ENCODE results near the gene TP53I11. TPM values are rescaled to one million over a fixed set of nuclear protein-coding genes. Genes with fewer than 3 reads are reported as not detected.
A peak's percentile ranks its signal among the peaks of the same experiment; 100 is the strongest.

The TP53I11 gene
- total RNA-seq, 2 experiments from 2014 or later: 15.7 to 17.6 TPM

- ChIA-PET CTCF (interaction anchor here (0.7 to 1.8 kb wide), 2 partner anchors 11 to 134 kb away, joined by 3 to 11 read pairs; no protein-coding TSS in a partner anchor), POLR2A (no interaction called here)
- Mint-ChIP-seq H3K36me3 (no peaks in the 10 kb centered on the region), H3K9me3 (no peaks in the 10 kb centered on the region), H3K27ac (no peak overlapping the region), H3K4me3 (no peak overlapping the region), H3K4me1 (ENCODE audit: low read depth) (peaks cover 4% of the 10 kb centered on the region), H3K27me3 (no peaks in the 10 kb centered on the region)
- intact Hi-C loops (cut with micrococcal nuclease): no loop called here
- no peak for DNase-seq
Observed at GRCh38 chr11:44915621-44916020, 35.1 kb downstream of the TP53I11 start.

DNA sequence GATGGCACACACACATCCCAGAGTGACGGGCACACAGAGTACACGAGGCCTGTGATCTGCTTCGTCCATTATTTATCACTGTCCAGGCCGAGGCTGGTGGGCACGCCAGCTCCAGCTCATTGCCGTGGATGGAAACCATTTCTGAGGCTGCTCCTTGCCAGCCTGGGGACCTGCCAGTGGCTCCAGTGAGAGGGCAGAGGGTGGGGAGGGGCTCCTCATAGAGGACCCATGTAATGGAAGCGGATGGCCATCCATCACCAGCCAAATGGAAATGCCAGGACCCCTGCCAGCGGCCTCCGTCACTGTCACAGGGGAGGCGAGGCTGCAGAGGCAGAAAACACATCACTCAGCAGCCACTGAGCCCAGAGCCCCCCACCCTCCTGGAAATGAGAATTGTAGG is 35.7 kb downstream of the TP53I11 start:
- Mint-ChIP-seq H3K27ac (no peak overlapping the region), H3K36me3 (no peaks in the 10 kb centered on the region), H3K4me1 (ENCODE audit: low read depth) (peaks cover 4% of the 10 kb centered on the region), H3K27me3 (no peaks in the 10 kb centered on the region), H3K4me3 (no peak overlapping the region), H3K9me3 (no peaks in the 10 kb centered on the region)
- CTCF ChIA-PET: interaction anchor here (0.7 to 1.8 kb wide), 3 partner anchors 11 to 135 kb away, joined by 3 to 11 read pairs (median 3); no protein-coding TSS in a partner anchor
- intact Hi-C loops (cut with micrococcal nuclease): no loop called here
- POLR2A ChIA-PET: no interaction called here
- no peak for DNase-seq

DNA sequence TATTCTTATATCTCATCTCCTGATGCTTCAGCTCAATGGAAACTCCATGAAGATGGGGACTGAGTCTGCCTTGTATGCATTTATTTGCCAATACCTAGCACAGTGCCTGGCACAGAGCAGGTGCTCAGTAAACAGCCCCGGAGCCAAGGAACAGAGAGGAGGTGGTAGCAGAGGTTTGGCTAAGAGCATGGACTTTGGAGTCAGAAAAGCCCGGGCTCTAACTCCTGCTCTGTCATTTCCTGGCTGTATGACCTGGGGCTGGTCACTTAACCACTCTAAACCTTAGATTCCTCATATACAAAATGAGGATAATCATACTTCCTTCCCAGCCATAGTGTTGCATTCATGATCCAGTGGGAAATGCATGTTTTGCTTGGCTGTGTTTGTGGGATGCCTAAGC is 36.6 kb downstream of the TP53I11 start:
- intact Hi-C loops (cut with micrococcal nuclease): no loop called here

DNA sequence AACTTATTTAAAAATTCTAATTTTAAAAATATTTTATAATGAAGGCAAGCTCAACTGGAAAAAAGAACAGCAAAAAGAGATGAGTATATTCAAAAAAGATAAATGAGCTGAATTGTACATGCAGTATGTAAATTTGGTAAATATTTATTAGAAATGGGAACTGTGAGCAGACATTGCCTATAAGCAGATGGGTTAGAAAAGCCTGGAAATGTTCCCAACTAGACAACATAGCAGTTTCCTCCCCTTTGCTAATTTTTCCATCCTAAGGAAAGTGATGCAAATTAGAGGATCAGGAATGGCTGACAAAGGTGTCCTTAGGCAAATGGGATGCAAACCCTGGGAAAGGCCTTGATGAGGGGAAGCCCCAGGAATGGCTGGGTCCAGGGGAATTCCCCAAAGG is 37.2 kb downstream of the TP53I11 start:
- CTCF ChIA-PET: interaction anchor here (1.2 kb wide), 1 partner anchor 191 kb away, joined by 3 read pairs; no protein-coding TSS in a partner anchor
- Mint-ChIP-seq H3K9me3 (no peaks in the 10 kb centered on the region), H3K36me3 (no peaks in the 10 kb centered on the region), H3K4me1 (ENCODE audit: low read depth) (peaks cover 4% of the 10 kb centered on the region), H3K27me3 (no peaks in the 10 kb centered on the region), H3K27ac (no peak overlapping the region), H3K4me3 (no peak overlapping the region)
- POLR2A ChIA-PET: no interaction called here
- intact Hi-C loops (cut with micrococcal nuclease): no loop called here
- DNase-seq: no peak

More for the DNA sequence above, 36.6 kb downstream of the TP53I11 start:
- POLR2A ChIA-PET: no interaction called here
- no peak overlapping the region for H3K27ac Mint-ChIP-seq
- H3K27me3 Mint-ChIP-seq: no peaks in the 10 kb centered on the region
- no peak for DNase-seq
- H3K4me3 Mint-ChIP-seq: no peak overlapping the region
- peaks cover 4% of the 10 kb centered on the region for H3K4me1 Mint-ChIP-seq (ENCODE audit: low read depth)
- no peaks in the 10 kb centered on the region for H3K36me3 Mint-ChIP-seq
- H3K9me3 Mint-ChIP-seq: no peaks in the 10 kb centered on the region
- CTCF ChIA-PET: interaction anchor here (1.2 to 1.8 kb wide), 3 partner anchors 12 to 190 kb away, joined by 3 to 11 read pairs (median 3); no protein-coding TSS in a partner anchor

DNA sequence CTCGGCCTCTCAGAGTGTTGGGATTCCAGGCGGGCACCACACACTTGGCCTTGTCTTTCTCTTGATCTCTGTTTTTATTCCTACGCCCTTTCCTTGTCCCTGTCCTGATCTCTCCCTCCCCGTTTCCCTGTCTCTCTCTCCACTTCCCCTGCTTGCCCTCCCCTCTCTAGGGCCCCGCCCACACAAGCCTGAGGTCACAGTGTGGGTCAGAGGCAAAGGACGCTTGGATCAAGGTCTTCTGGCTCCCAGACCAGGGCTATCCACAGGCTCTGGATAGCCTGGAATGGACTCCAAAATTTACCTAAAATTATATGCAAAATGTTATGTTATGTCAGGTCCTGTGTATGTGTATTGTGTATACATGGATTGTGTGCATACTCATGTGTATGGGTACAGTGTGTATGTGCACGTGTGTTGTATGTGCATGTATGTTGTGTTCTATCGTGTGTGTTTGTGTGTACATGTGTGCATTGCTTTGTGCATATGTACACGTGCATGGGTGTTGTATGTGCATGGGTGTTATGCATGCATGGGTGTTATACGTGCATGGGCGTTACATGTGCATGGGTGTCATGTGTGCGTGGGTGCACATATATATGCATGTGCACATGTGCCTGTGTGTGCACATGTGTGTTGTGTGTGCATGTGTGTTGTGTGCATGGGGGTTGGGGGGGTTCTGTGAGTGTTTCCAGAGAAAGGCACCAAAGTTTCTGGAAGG is 38.3 kb downstream of the TP53I11 start:
- intact Hi-C loops (cut with micrococcal nuclease): no loop called here
- Mint-ChIP-seq H3K27me3 (no peaks in the 10 kb centered on the region), H3K36me3 (no peaks in the 10 kb centered on the region), H3K4me1 (ENCODE audit: low read depth) (peaks cover 4% of the 10 kb centered on the region), H3K27ac (no peak overlapping the region), H3K9me3 (no peaks in the 10 kb centered on the region), H3K4me3 (no peak overlapping the region)
- CTCF ChIA-PET: interaction anchor here (1.2 to 3.0 kb wide), 15 partner anchors 11 to 356 kb away, joined by 3 to 44 read pairs (median 7); partner anchors contain the start of gene TSPAN18
- POLR2A ChIA-PET: no interaction called here
- DNase-seq: no peak

DNA sequence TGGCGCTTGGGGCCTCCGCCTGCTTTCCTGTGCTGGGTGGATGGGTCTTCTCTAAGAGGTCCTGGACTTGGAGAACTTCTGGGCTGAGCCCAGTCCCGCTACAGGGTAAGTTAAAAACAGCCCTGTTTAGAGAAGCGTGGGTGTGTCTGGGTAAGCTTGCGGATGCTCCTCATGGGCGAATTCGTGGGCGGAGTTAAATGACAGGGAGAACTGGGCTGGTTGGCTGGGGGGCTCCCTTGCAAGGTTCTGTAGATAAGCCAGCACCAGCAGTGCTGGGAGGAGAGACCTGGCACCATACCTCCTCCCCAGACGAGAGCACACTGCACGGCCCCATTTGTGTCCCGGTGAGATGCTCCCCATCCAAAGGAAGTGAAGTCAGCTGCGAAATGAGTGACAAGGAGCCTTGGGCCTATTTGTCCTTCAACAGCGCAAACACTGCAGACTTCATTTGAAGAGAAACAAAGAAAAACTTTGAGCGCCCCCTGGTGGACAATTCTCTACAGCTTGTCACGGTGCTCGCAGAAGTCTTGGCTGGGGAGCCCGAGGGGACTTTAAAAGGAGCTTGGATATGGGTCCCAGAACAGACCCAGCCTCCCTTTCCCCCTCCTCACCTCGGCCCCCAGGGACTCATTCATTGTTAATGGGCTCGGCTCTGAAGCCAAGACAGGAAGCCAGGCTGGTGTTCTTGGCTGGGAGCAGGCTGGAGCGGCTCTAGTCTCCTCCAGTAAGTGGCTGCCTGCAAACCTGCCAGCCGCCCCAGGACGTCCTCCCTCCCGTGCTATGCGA is 39.5 kb downstream of the TP53I11 start:
- ChIA-PET POLR2A (interaction anchor here (1.1 kb wide), 1 partner anchor 304 kb away, joined by 3 read pairs; no protein-coding TSS in a partner anchor), CTCF (interaction anchor here (0.6 to 3.0 kb wide), 62 partner anchors 9 to 386 kb away, joined by 3 to 44 read pairs (median 4); partner anchors contain the start of genes CD82 and TSPAN18)

DNA sequence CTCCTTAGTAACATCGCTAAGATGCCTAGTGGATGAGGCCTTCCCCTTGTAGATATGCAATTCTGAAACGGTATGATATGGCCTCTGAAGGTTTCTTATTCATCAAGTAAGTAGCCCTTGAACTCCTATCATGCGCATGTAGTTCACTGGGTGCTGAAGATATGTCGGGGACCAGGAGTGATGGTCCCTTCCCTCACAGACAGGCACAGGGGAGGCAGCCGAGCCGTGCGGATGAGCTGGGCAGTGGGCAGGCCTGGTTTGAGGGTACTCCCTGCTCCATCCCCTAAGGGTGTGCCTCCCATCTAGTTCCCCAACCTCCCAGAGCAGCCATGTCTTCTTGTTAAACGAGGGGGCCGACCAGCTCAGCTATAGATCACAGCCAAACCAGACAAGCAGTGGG is 40.1 kb downstream of the TP53I11 start:
- no peak for DNase-seq
- POLR2A ChIA-PET: no interaction called here
- H3K27me3 Mint-ChIP-seq: no peaks in the 10 kb centered on the region
- H3K4me1 Mint-ChIP-seq (ENCODE audit: low read depth): peaks cover 4% of the 10 kb centered on the region
- no peaks in the 10 kb centered on the region for H3K36me3 Mint-ChIP-seq
- no peak overlapping the region for H3K27ac Mint-ChIP-seq
- H3K9me3 Mint-ChIP-seq: no peaks in the 10 kb centered on the region
- H3K4me3 Mint-ChIP-seq: no peak overlapping the region
- intact Hi-C loops (cut with micrococcal nuclease): loop anchor here (2.0 kb wide), 3 partner anchors 184 to 354 kb away; partner anchors contain the start of gene TSPAN18
- CTCF ChIA-PET: interaction anchor here (0.8 to 3.0 kb wide), 37 partner anchors 9 to 385 kb away, joined by 3 to 44 read pairs (median 5); partner anchors contain the start of genes CD82 and TSPAN18

More for the DNA sequence above, 39.5 kb downstream of the TP53I11 start:
- Mint-ChIP-seq H3K4me1 (ENCODE audit: low read depth) (peaks cover 4% of the 10 kb centered on the region), H3K27ac (no peak overlapping the region), H3K27me3 (no peaks in the 10 kb centered on the region), H3K9me3 (no peaks in the 10 kb centered on the region), H3K36me3 (no peaks in the 10 kb centered on the region), H3K4me3 (no peak overlapping the region)
- peak; percentile 88 for DNase-seq
- intact Hi-C loops (cut with micrococcal nuclease): loop anchor here (1.0 to 2.0 kb wide), 4 partner anchors 184 to 354 kb away; partner anchors contain the start of gene TSPAN18

DNA sequence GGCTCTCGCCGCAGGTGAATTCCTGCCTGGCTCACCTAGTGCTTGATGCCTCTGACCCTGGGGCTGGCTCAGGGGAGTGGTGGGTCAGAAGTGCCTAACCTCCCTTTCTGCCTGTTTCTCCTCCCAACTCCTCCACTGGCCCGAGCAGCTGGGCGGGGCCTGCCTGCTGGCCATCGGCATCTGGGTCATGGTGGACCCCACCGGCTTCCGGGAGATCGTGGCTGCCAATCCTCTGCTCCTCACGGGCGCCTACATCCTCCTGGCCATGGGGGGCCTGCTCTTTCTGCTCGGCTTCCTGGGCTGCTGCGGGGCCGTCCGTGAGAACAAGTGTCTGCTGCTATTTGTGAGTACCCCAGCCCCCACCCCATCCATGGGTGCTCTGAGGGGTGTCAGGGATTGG is 41.1 kb downstream of the TP53I11 start:
- no peaks in the 10 kb centered on the region for H3K36me3 Mint-ChIP-seq
- CTCF ChIA-PET: interaction anchor here (0.9 to 3.0 kb wide), 5 partner anchors 18 to 293 kb away, joined by 3 to 36 read pairs (median 4); no protein-coding TSS in a partner anchor
- H3K27ac Mint-ChIP-seq: no peak overlapping the region
- H3K9me3 Mint-ChIP-seq: no peaks in the 10 kb centered on the region
- POLR2A ChIA-PET: no interaction called here
- H3K4me1 Mint-ChIP-seq (ENCODE audit: low read depth): peaks cover 4% of the 10 kb centered on the region
- H3K4me3 Mint-ChIP-seq: no peak overlapping the region
- intact Hi-C loops (cut with micrococcal nuclease): no loop called here
- DNase-seq: no peak
- no peaks in the 10 kb centered on the region for H3K27me3 Mint-ChIP-seq

- intact Hi-C loops (cut with micrococcal nuclease): no loop called here
- no peaks in the 10 kb centered on the region for H3K9me3 Mint-ChIP-seq
- peaks cover 4% of the 10 kb centered on the region for H3K4me1 Mint-ChIP-seq (ENCODE audit: low read depth)
- no peak overlapping the region for H3K4me3 Mint-ChIP-seq
- no peaks in the 10 kb centered on the region for H3K36me3 Mint-ChIP-seq
- H3K27me3 Mint-ChIP-seq: no peaks in the 10 kb centered on the region
- ChIA-PET CTCF (interaction anchor here (1.4 kb wide), 1 partner anchor 286 kb away, joined by 3 read pairs; no protein-coding TSS in a partner anchor), POLR2A (no interaction called here)
- H3K27ac Mint-ChIP-seq: no peak overlapping the region
- DNase-seq: no peak
Observed at GRCh38 chr11:44906649-44907048, 44.0 kb downstream of the TP53I11 start.

DNA sequence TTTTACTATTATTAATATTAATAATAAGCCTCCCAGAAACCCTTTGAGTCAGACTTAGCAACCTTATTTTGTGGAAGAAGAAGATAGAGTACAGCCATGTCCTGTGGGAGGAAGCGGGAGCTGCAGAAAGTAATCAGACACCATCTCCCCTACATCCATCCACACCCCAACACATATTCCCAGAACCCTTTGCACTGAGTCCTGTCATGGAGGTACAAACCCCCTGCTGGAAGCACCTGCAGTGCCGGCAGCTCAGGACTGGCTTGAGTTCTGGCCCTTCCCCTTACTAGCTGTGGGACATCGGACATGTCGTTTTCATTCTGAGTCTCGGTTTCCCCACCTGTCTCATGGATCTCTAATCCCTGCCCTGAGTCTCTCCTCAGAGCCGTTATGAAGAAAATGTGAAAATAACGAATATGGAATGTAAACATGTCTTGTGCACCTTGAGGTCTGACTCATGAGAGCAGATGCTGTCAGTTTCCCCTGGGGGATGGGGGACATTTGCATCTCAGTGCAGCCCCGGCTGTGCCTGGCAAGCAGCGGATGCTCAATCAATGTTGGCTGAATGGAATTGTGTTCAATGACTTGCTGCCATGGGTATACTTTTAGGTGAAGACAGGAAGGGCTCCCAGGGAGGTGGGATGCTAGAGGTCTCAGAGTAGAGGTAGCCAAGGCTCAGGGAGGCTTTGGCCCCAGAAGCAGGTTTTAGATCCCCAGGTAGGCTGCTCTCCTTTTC is 45.4 kb downstream of the TP53I11 start:
- H3K9me3 Mint-ChIP-seq: no peaks in the 10 kb centered on the region
- no peaks in the 10 kb centered on the region for H3K27me3 Mint-ChIP-seq
- no peak for DNase-seq
- H3K4me3 Mint-ChIP-seq: no peak overlapping the region
- ChIA-PET POLR2A (no interaction called here), CTCF (interaction anchor here (1.0 kb wide), 1 partner anchor 288 kb away, joined by 4 read pairs; no protein-coding TSS in a partner anchor)
- no peaks in the 10 kb centered on the region for H3K4me1 Mint-ChIP-seq (ENCODE audit: low read depth)
- H3K36me3 Mint-ChIP-seq: no peaks in the 10 kb centered on the region
- intact Hi-C loops (cut with micrococcal nuclease): no loop called here
- no peak overlapping the region for H3K27ac Mint-ChIP-seq

DNA sequence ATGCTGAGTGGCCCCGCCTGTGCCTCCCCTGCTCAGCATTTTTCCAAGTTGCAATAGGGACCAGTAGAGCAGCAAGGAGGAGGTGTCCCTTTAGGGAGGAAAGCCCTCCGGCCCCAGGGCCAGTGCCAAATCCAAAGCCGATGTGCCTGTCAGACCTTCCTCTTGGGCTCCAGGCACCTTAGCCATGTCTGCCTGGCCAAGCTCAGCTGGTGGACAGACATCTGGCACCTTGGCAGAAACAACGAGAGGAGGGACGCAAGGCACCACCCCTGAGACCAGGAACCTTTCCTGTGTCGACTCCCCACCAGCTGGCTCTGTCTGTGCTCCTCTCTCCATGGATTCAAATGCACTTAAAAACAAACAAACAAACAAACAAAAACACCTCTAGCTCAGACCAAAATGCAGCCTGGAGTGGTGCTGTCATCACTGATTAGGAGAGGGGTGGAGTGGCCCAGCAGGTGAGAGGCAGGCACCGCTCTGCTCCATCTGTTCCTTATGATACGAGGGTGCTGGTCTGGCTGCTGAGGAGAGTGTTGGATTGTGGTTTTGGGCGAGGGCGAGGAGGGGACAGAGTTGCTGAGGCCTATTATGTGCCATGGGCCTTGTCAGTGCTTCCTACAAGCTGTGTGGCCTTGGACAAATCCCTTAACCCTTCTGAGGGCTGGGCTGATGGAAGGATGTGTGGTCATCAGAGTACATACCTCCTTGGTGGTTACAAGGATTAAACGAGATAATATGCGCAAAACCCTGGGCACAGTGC is 46.2 kb downstream of the TP53I11 start:
- DNase-seq: no peak
- no peak overlapping the region for H3K4me3 Mint-ChIP-seq
- CTCF ChIA-PET: interaction anchor here (1.0 to 1.4 kb wide), 2 partner anchors 10 to 287 kb away, joined by 3 to 4 read pairs; no protein-coding TSS in a partner anchor
- peaks cover 4% of the 10 kb centered on the region for H3K4me1 Mint-ChIP-seq (ENCODE audit: low read depth)
- H3K9me3 Mint-ChIP-seq: no peaks in the 10 kb centered on the region
- H3K36me3 Mint-ChIP-seq: peaks cover 1% of the 10 kb centered on the region
- POLR2A ChIA-PET: no interaction called here
- no peak overlapping the region for H3K27ac Mint-ChIP-seq
- intact Hi-C loops (cut with micrococcal nuclease): no loop called here
- H3K27me3 Mint-ChIP-seq: no peaks in the 10 kb centered on the region
